GM12878 (cell line): Measurements from ENCODE around the gene PPM1N. TPM values are rescaled to one million over a fixed set of nuclear protein-coding genes. Genes with fewer than 3 reads are reported as not detected.

Experiments used
- BACH1 ChIP-seq: fragments of 450-650 bp; IDR thresholded peaks from 2 replicates; pipeline ENCODE4 v1.6.1; 2017; ENCODE audit warnings: mild to moderate bottlenecking, borderline replicate concordance
- BMI1 ChIP-seq: fragments of 450-650 bp; IDR thresholded peaks from 2 replicates; pipeline ENCODE4 v1.6.1; 2016; ENCODE audit warnings: mild to moderate bottlenecking, moderate library complexity, borderline replicate concordance
- BRCA1 ChIP-seq: IDR thresholded peaks from 2 replicates; pipeline ENCODE4 v1.6.1; 2011; ENCODE audit warnings: low read depth, low read length, improper control_type of control experiment
- CHD1 ChIP-seq: IDR thresholded peaks from 2 replicates; pipeline ENCODE4 v1.6.1; 2012; ENCODE audit warnings: low read depth, low read length, improper control_type of control experiment
- DPF2 ChIP-seq: fragments of 450-650 bp; IDR thresholded peaks from 2 replicates; pipeline ENCODE4 v1.6.1; 2017; ENCODE audit warnings: mild to moderate bottlenecking
- E2F8 ChIP-seq: fragments of 450-650 bp; IDR thresholded peaks from 2 replicates; pipeline ENCODE4 v1.6.1; 2018; ENCODE audit warnings: mild to moderate bottlenecking, low read depth, moderate library complexity; ENCODE audit not compliant: partially characterized antibody
- E4F1 ChIP-seq: fragments of 450-650 bp; IDR thresholded peaks from 2 replicates; pipeline ENCODE4 v1.6.1; 2018; ENCODE audit warnings: borderline replicate concordance, mild to moderate bottlenecking; ENCODE audit not compliant: partially characterized antibody
- EED ChIP-seq: sonication (generic); IDR thresholded peaks from 2 replicates; pipeline ENCODE4 v1.6.1; 2016; ENCODE audit warnings: antibody characterized with exemption, low read depth
- EZH2 ChIP-seq: IDR thresholded peaks from 2 replicates; pipeline ENCODE4 v1.6.1; 2012; ENCODE audit warnings: low read depth, mild to moderate bottlenecking, control low read depth, inconsistent platforms, low read length, borderline replicate concordance; ENCODE audit not compliant: control insufficient read depth
- HDAC2 ChIP-seq: fragments of 200-600 bp; sonication (generic); IDR thresholded peaks from 2 replicates; pipeline ENCODE4 v1.6.1; 2017
- KAT2A ChIP-seq: conservative IDR thresholded peaks from 2 replicates; pipeline ENCODE4 v1.6.1; 2011; ENCODE audit warnings: low read depth, low read length; ENCODE audit not compliant: control insufficient read depth
- MEF2B ChIP-seq: fragments of 450-650 bp; IDR thresholded peaks from 2 replicates; pipeline ENCODE4 v1.6.1; 2018; ENCODE audit warnings: mild to moderate bottlenecking, moderate library complexity; ENCODE audit not compliant: partially characterized antibody, poor library complexity, severe bottlenecking
- NFYA ChIP-seq: IDR thresholded peaks from 2 replicates; pipeline ENCODE4 v1.6.1; 2011; ENCODE audit warnings: low read depth, mild to moderate bottlenecking, low read length, improper control_type of control experiment, borderline replicate concordance
- NFYB ChIP-seq: IDR thresholded peaks from 2 replicates; pipeline ENCODE4 v1.6.1; 2011; ENCODE audit warnings: low read depth, mild to moderate bottlenecking, low read length, improper control_type of control experiment, moderate library complexity; ENCODE audit not compliant: insufficient read depth
- POLR2A ChIP-seq: IDR thresholded peaks from 2 replicates; pipeline ENCODE4 v1.6.1; 2011; ENCODE audit warnings: low read depth, mild to moderate bottlenecking, low read length
- POLR2AphosphoS5 ChIP-seq: IDR thresholded peaks from 2 replicates; pipeline ENCODE4 v1.6.1; 2011; ENCODE audit warnings: mild to moderate bottlenecking, low read length, inconsistent platforms
- POU2F2 ChIP-seq: IDR thresholded peaks from 3 replicates; pipeline ENCODE4 v1.6.1; 2011; ENCODE audit warnings: low read depth, mild to moderate bottlenecking, low read length, borderline replicate concordance
- SPI1 ChIP-seq: IDR thresholded peaks from 2 replicates; pipeline ENCODE4 v1.6.1; 2011; ENCODE audit warnings: low read depth, mild to moderate bottlenecking, low read length, moderate library complexity, borderline replicate concordance; ENCODE audit not compliant: insufficient read depth
- TBL1XR1 ChIP-seq: IDR thresholded peaks from 2 replicates; pipeline ENCODE4 v1.6.1; 2012; ENCODE audit warnings: low read depth, low read length, improper control_type of control experiment
- ZBTB11 ChIP-seq: fragments of 450-650 bp; formaldehyde crosslinking; IDR thresholded peaks from 2 replicates; pipeline ENCODE4 v1.5.0; 2022; ENCODE audit warnings: mild to moderate bottlenecking, missing genetic modification characterization
- ZBTB33 ChIP-seq: fragments of 450-650 bp; IDR thresholded peaks from 2 replicates; pipeline ENCODE4 v1.6.1; 2017; ENCODE audit warnings: mild to moderate bottlenecking
- polyA plus RNA-seq, 11 experiments: library from polyadenylated mRNA; depleted of rRNA in 4 of 11; unstranded in 6 of 11; stranded (reverse) in 5 of 11; fragments of >200 nt; fragmentation: Nextera tagmentation in 4 of 11; fragmentation: Illumina TruSeq in 1 of 11; extraction: Ambion mirVana in 4 of 11; extraction: Trizol in 1 of 11; gene quantifications; 1 replicate in 1 of 11; 2 replicates in 10 of 11; pipeline versions ENCODE4 v1.2.1 to v1.2.3, GENCODE V29; 2011 to 2016; ENCODE audit warnings: inconsistent platforms in 2 of 11, missing spikeins in 2 of 11, low read depth in 1 of 11
- total RNA-seq, 4 experiments: library from RNA; depleted of rRNA in 3 of 4; stranded (reverse); fragments of >200 nt in 3 of 4; fragmentation: Illumina TruSeq in 1 of 4; extraction: Trizol in 1 of 4; gene quantifications; 2 replicates each; pipeline versions ENCODE4 v1.2.1 to v1.2.3, GENCODE V29; 2013 to 2021

PPM1N gene
- total and polyA plus RNA-seq, 10 of the 15 experiments (the other 5 are each of a cell fraction or from before 2014, with no cell fraction given) = 1.6 to 5.4 (median 3.7) TPM

DNA sequence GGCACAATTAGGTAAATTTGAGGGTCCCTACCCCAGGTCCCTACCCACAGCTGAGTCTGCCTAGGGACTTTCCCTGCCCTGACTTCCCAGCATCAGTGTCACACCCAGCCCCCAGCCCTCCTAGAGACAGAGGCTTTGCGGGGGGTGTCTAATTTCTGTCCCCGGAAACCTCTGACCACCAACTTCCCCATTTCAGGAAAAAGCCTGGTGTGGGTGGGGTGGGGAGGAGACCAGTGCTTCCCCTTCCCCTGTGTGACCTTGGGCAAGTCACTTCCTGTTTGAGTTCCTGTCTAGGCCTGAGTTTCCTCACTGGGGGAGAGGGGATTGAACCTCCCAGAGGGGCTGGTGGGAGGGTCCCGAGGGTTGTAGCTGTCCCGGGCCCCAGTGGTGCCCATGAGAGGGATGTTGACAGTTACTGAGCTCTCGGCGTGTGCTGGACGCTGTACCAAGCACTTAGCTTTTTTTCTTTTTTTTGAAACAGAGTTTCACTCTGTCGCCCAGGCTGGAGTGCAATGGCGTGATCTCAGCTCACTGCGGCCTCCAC, 16.9 kb downstream of the PPM1N start (continued):
- TF ChIP-seq E2F8 (no peak), CHD1 (no peak), KAT2A (no peak), EED (peak; percentile 95), POLR2AphosphoS5 (peak; percentile 30; the same call in 1 of the 2 replicates), NFYA (no peak), E4F1 (no peak), EZH2 (no peak), MEF2B (no peak), DPF2 (0 out of 2 replicates have a peak, but pooled peaks have one; percentile 54), BRCA1 (no peak), POU2F2 (no peak), SPI1 (peak; percentile 81), POLR2A (no peak), TBL1XR1 (0 out of 2 replicates have a peak, but pooled peaks have one; percentile 25), NFYB (no peak), BMI1 (no peak), BACH1 (no peak), ZBTB11 (CRISPR knock-in tag) (no peak), HDAC2 (no peak), ZBTB33 (no peak)
